GM18499 (cell line): ENCODE measurements around the gene SELENOS.

ENCODE experiments used
- ATAC-seq: cut with Tn5 transposase; IDR thresholded peaks from one replicate; pipeline ENCODE4 v1.9.1; 2021; ENCODE audit warnings: moderate number of reproducible peaks; ENCODE audit not compliant: insufficient read depth, unreplicated experiment

SELENOS gene

DNA sequence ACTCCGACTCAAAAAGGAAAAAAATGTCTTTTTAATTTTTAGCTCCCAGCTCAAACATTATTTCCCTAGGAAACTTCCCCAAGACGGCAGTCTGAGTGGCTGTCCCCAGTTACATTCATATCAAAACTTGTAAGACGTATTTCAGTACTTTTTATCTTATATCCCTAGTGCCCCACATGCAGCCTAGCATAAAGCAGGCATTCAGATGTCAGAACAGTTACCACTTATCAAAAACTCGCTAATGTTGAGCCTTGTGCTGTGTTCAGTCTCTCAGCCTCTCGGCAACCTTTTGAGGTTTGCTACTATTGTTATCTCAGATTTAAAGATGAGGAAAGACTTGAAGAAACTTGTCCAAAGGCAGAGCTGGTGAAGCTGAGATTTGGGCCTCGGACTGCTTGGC is 6.6 kb upstream of the SELENOS start:
- ATAC-seq = no peak

DNA sequence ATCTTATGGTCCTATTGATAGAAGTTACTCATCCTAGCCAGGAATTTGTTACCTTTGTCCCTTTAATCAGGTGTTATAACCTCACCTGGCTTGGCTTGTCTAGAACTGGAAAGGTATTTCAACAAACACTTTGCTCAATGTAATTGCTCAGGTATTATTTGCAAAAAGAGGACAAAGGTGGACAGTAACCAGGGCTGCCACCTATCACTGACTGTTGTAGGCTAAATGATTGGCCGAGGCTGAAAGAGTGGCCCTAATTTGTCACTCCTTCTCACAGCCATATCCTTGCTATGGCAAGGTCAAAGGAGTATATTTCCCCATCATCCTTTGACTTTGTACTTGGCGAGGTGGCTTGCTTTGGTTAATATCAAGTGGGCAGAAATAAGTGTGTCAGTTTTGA is 2.7 kb upstream of the SELENOS start:
- no peak for ATAC-seq

DNA sequence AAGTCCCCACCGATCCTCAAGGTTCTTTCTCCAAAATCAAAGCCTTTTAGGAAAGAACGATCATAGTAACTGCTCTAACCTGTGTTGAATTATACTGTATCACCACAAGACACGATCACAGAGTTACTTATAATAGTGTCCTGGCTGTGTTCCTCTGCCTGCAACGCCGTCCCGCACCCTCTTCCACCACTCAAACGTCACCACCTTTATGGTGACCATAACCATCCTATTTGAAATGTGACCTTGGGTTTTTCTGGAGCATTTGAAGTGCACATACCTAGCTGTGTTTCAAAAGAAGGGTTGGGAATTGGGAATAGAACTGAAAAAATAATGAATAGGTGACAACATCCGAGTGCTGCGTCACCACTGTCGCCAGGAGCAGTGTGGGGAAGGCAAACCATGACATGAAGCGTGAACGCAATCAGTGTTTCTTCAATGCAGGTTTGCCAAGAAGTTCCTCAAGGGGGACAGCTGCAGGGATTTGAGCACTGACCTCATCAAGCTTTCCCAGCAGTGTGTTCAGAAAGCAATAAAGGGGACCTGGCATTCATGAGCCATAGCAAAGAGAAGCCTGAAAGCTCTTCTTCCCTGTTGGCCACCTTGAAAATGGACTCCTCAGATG is 769 bp upstream of the SELENOS start:
- no peak for ATAC-seq

DNA sequence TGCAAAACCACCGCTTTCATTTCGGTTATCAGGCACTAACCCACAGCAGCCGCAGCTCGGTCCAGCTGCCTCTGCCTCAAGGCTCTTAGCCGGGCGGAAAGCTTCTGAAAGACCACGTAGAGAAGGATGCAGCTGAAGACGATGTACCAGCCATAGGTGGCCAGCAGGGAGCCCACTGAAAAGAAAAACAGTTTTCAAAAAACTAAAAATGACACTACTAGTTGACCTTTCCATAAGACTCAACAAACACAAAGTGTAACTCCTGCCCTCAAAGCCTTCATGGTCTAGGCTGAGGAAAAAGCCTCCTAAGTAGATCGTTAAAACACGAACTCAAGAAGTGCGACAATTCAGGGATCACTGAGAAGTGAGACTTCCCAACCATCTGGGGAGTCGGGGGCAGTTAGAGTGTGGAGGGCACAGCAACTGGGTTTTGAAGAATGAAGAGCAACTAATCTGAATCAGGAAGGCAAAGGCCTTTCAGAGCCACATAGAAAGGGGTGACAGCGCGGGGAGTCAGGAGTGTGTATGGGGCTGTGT is 716 bp downstream of the SELENOS start:
- peak; percentile 9 for ATAC-seq

DNA sequence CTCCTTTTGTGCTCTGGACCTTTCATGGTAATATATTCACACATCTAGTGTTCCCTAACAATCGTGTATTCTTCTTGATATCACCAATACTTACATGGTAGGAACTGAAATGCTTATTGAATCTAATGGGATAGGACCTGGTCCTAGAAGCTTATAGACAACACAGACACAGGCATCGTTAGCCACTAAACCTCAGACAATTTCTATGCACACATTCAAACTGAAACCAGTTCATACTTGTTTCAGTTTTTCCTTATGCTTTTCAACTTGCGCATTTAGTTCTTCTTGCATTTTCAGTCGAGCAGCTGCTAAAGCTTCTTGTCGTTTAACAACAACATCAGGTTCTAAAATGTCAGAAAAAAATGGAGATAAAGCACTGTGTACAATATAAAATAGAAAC is 2.3 kb downstream of the SELENOS start:
- no peak for ATAC-seq

DNA sequence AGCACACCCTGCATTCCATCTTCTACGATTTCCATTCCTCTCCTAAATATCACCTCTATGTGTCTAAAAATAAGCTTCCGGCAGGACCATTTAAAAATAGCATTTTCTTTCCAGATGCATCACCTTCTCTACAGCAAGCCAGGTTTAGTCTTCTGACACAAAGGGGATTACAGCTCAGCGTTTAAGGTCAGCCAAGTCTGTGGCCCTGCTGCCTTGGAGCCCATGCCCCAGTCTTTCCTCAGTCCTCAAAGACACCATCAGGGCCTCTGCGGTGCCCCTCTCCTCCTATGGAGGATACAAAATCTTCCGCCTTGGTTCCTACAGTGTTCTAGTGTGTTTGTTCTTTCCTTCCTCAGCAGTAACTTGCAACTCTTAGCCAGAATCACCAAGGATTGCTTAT is 3.8 kb downstream of the SELENOS start:
- no peak for ATAC-seq

DNA sequence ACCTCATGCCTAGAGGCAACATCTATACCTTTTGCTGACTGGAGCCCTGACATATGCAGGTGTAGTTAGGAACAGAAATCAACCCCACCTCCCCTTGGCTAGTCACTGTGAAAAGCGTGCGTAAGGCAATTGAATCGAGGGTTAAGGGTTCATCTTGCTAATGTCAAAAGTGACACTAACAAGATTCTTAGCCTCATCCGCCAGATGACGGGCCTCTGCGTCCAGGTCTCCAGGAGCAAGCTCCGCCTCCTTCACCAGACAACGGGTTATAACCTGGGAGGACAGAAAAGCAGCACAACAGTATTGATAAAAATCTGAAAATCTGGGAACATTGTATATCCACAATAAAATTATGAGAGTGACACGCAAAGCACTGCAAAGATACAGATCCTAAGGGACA is 4.7 kb downstream of the SELENOS start:
- no peak for ATAC-seq

DNA sequence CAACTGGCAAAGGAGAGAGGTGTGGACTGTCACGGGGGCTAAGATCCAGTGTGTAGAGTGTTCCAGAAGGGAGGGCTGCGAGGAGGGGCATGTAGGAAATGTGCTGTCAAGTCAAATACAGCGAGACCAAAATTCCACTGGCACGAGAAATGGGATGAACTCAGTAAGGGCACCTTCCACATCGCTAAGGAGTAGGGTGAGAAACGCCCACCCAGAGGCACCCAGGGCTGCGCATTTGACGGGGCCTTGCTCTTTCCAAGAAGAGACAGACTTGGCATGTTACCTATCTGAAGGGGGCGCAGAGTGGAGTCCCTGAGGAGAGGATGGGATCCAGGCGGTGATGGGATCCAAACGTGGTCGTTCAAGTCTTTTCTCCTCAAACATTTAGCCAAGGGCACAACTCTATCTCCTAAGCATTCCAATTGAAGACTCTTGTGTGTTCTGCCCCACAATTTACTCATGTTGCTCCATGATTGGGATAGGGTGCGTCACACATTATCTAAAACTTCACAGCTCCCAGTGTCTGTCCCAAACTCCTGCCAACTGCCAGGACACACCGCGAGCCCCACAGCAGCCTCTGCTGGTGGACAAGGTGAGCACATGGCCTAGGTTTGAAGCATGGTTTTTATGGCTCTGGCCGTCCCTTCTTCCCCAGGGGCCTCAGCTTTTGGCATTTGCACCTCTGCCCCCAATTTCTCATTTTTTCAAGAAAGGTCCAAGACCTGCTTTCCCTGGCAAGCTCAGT is 7.6 kb downstream of the SELENOS start:
- ATAC-seq = no peak

DNA sequence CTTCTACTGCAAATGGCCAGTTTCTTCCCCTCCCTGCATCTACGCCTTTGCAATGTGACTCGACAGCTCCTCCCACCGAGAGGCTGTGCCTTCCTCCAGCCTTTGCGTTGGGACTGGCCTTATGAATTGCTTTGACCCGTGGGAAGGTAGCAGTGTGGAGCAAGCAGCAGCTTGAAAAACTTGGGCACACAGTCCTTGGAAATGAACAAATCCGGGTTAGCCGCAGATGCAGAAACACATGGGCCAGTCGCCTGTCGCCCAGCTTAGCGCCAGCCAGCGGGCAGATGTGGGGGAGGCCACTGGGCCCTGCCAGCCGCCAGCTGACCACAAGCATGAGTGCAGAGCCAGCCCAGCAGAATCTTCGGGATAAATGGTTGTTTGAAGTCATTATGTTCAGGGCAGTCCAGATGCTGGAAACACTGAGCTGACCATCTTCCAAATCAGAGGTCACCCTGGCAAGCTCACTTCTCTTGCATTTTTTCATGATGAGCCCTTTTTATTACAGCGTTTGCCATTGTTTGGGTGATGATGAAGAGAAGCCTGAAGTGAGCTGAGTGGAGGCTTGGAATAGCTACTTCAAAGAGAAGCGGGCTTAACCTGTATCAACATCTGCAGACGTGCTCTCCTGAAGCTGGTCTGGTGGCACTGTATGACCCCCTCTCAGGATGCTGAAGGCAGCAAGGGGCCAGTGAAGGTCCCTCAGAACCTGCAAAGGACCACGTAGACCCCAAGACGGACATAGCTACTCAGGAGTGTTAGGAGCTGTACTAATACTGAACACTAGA is 9.8 kb downstream of the SELENOS start:
- no peak for ATAC-seq

DNA sequence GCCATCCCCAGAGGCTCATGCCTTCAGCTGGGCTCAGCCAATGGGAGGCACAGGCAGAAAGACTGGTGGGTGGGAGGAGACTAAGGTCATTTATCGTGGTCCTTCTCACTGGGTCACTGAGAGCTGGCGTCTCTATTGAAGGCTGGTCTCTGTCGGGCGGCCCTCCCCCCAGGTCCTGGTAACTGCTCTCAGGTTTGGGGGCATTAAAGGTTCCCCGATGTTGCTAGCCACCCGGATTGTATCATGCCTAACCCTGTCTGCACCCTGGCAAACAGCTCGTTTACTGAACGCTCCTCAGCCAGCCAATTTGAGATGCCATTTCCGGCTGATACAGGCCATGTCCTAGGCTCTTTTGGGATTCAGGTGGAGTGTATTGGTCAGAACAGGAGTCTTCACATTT is 10.5 kb downstream of the SELENOS start:
- ATAC-seq = no peak

DNA sequence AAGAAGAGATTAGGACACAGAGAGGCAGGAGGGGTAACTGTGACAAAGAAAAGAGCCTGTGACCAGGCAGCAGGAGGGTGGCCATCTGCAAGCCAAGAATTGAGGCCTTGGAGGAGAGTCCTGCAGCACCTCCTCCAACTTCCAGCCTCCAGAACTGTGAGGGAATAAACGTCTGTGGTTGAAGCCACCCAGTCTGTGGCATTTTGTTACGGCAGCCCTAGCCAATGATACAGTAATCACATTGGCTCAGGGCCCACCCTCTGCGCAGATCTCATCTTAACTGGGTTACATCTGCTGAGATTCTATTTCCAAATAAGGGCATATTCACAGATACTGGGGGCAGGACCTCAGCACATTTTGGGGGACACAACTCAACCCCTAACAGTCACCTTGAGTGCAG is 11.3 kb downstream of the SELENOS start:
- ATAC-seq = no peak

DNA sequence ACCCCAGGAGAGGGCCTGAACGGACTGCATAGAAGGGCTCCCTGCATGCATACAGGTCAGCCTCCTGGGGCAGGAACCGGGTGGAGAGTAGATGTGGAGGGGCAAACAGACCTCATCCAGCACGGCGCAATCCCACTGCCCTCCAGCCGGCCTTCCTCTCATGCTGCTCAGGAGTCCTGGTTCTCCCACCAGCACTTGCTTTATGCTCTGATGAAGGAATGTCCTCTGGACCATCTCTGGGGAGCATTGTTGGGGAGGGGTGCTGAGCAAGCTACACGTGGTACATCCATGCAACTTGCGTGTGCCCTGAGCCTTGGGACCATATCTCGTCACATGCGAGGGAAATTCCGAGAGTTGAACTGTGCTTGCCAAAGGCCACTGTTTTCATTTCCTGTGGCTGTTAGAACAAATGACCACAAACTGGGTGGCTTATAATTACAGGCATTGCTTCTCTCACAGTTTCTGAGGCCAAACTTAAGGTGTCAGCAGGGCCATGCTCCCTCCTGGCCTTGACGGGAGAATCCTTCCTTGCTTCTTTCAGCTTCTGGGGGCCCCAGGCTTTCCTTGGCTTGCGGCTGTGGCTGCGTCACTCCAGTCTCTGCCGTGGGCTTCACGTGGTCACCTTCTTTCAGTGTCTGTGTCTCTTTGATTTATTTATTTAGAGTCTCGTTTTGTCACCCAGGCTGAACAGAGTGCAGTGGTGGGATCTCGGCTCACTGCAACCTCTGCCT is 12.2 kb downstream of the SELENOS start:
- ATAC-seq = no peak

DNA sequence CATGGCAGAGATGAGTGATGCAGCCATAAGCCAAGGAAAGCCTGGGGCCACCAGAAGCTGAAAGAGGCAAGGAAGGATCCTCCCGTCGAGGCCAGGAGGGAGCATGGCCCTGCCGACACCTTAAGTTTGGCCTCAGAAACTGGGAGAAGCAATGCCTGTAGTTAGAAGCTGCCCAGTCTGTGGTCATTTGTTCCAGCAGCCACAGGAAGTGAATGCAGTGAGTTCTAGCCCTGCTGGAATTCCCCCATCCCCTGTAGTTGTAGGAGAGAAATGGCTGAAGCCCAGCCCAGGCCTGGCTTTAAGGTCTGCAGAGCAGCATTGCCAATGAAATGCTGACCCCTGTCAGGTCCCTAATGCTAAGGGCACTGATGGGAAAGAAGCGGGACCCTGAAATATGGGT is 13.3 kb downstream of the SELENOS start:
- ATAC-seq = no peak

DNA sequence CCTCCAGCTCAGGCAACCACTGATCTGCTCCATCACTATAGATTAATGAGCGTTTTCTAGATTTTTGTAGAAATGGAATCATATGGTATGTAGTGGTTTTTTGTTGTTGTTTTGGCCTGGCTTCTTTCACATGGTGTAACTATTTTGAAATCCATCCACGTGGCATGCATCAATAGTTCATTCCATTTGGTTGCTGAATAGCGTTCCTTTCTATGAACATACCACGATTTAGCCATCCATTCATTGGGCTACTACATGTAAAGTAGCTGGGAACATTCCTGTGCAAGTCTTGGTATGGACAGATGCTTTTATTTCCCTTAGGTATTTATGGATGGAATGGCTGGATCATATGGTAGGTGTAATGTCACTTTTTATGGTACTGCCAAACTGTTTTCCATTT is 14.7 kb downstream of the SELENOS start:
- ATAC-seq = no peak

DNA sequence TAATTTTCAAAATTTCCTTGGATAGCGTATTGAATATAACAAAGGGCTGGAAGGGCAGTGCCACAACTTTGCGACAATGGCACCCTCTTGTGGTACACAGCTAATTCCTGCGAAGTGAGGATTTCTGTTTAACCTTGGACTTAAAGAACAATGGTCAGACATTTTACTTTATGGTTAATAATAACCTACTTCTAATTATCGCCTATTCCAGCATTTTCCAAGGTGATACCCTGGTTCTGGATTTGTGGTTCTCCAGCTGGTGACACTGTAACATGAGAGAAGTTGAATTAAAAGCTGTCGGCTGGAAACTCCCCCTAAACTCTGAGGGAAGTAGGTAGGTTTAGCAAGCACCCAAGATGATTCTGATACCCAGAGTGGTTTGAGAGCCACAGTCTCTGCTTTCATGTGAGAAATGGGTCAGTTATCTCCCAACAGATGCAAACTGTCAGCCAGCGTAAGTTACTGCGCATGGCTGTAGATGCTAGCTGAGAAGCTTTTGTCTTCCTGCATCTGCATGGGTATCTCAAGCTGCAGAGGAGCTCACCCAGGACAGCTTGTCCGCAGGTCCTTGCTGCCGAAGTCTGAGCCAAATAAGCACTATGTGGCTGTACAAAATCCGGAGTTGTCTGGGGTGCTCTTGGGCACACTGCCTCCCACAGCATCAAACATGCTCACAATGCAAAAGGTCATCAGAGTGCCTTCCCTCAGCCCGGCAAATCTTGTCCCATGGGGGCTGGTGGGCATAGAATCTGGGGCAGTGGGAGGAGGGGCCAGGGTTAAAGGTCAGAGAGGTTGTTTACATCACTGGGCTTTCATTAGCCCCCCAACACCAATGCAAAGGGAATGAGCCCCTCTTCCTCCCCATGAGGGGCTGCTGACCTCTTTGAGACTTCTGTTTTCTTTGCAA is 18.8 kb downstream of the SELENOS start:
- ATAC-seq = no peak

DNA sequence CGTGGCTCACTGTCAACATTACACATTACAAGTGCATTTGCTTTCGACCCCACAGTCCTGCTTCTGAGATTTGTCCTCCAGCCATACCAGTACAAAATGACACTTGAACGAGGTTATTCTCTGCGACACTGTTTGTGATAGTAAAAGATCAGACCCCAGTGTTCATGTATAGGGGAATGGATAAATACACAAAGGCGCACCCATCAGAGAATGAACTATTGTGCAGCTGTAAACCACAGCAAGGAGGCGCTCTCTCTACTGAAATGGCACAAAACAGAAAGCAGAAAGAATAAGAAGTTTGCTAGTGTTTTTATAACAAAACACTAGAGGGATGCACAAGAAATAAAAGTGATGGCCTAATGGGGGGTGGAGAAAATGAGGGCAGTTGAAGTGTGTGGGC is 20.5 kb downstream of the SELENOS start:
- no peak for ATAC-seq

DNA sequence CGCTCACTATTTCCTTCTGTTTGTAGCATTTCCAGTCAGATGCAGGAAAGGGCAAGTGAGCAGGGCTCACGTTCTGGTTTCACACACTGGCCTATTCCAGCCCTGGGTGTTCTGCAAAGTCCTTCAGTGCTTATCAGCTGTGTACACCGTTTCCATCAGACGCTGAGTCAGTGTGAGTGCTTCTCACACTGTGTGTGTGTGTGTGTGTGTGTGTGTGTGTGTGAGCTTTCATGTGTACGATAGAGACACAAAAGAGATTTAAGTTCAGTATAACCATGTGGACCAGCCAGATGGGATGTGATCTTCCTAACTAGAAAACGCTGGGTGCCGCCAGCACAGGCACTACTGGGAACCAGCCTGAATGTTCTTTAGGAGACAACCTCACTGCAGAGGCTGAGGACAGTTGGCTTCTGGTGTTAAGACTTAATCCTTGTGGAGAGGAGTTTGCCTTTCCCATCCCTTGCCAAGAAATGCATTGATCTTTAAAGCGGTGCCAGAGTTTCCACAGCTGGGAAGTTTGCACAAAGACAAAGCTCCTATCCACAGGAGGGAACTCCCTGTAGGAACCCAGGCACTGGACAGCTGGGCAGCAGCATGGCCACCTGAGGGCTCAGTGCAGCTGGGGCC is 21.6 kb downstream of the SELENOS start:
- no peak for ATAC-seq

DNA sequence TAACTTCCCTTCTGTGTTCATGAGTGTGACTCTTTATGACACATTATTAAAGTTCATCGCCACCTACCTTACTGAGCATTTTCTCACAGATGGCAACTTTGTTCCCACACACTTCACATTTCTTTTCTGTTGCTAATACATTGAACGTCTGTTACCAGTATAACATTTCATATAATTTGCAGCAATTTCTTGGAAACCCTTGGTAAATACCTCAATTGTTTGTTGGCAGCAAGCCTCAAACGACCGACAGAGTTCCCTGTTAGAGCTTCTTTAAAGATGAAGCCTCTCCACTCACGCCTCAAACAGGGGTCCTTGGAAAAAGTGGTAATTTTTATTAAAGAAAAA is 22.3 kb downstream of the SELENOS start:
- no peak for ATAC-seq
